B cell (primary cell): Measurements from ENCODE around the gene KRTAP2-2. TPM values are rescaled to one million over a fixed set of nuclear protein-coding genes. Genes with fewer than 3 reads are reported as not detected.
"Not testable (repeated sequence)": the region's sequence is repeated elsewhere in the genome, so short reads cannot be mapped to it uniquely, and the experiment has no call there.

Experiments
- ATAC-seq: fragments of 200-7000 bp; cut with Tn5 transposase; one replicate; pipeline ENCODE4 v1.10.0; 2021; ENCODE audit warnings: low read depth, mild to moderate bottlenecking, moderate number of reproducible peaks, moderate library complexity
- CTCF ChIA-PET: fragments of 350-600 bp; sonication (Branson Sonifier 250); formaldehyde crosslinking; loops from one replicate; lab custom pipeline; 2021; ENCODE audit warnings: antibody characterized with exemption, inconsistent platforms; lab: Charles Lee
- POLR2A ChIA-PET: fragments of 350-600 bp; sonication (Branson Sonifier 250); formaldehyde crosslinking; loops from one replicate; lab custom pipeline; 2021; ENCODE audit warnings: antibody characterized with exemption; lab: Charles Lee
- DNase-seq: peaks from one replicate; pipeline ENCODE4 v3.0.0; 2013
- H2AFZ ChIP-seq: 2 replicates; pipeline ENCODE4 v1.6.1; 2012; ENCODE audit warnings: mild to moderate bottlenecking, low read depth, low read length; ENCODE audit not compliant: insufficient read depth, poor library complexity, severe bottlenecking
- H3K27ac ChIP-seq, 2 donors: 1 replicate in 1 of 2; 2 replicates in 1 of 2; pipeline ENCODE4 v1.5.1; 2012 to 2013; ENCODE audit warnings: low read length in 2 of 2, mild to moderate bottlenecking in 2 of 2, moderate library complexity in 1 of 2
- H3K27me3 ChIP-seq, 4 experiments: fragments of 200-600 bp in 1 of 4; sonication (generic) in 1 of 4; replicated peaks in 1 of 4; 1 replicate in 2 of 4; 2 replicates in 2 of 4; pipeline versions ENCODE4 v1.6.1 to v1.7.0; 2013 to 2016; ENCODE audit warnings: low read length in 3 of 4, mild to moderate bottlenecking in 2 of 4, mixed read lengths in 1 of 4, moderate library complexity in 1 of 4; ENCODE audit not compliant: insufficient read depth in 4 of 4, control insufficient read depth in 3 of 4; ENCODE audit errors: control extremely low read depth in 1 of 4
- H3K36me3 ChIP-seq, 2 experiments: replicated peaks in 1 of 2; 1 replicate in 1 of 2; 2 replicates in 1 of 2; pipeline versions ENCODE4 v1.6.1 to v1.7.1; 2013; ENCODE audit warnings: low read length in 1 of 2; ENCODE audit not compliant: insufficient read depth in 2 of 2, control insufficient read depth in 1 of 2; ENCODE audit errors: control extremely low read depth in 1 of 2, extremely low read depth in 1 of 2
- H3K4me1 ChIP-seq, 2 donors: fragments of 200-600 bp in 1 of 2; sonication (generic) in 1 of 2; 1 replicate in 1 of 2; 2 replicates in 1 of 2; pipeline versions ENCODE4 v1.5.1 to v1.6.1; 2013 to 2017; ENCODE audit warnings: low read length in 2 of 2; ENCODE audit not compliant: control insufficient read depth in 2 of 2, insufficient read depth in 2 of 2
- H3K4me2 ChIP-seq: replicated peaks from 2 replicates; pipeline ENCODE3; 2012; ENCODE audit warnings: mild to moderate bottlenecking, low read depth, low read length; ENCODE audit not compliant: poor library complexity, severe bottlenecking
- H3K4me3 ChIP-seq, 5 experiments: fragments of 200-600 bp in 1 of 5; sonication (generic) in 1 of 5; 1 replicate in 3 of 5; 2 replicates in 2 of 5; pipeline versions ENCODE4 v1.5.1 to v1.7.0; 2011 to 2016; ENCODE audit warnings: low read length in 4 of 5, mild to moderate bottlenecking in 4 of 5, low read depth in 2 of 5, control low read depth in 1 of 5, moderate library complexity in 1 of 5; ENCODE audit not compliant: insufficient read depth in 1 of 5; ENCODE audit errors: control extremely low read depth in 1 of 5, extremely low read depth in 1 of 5
- H3K79me2 ChIP-seq: fragments of 200-600 bp; sonication (generic); one replicate; pipeline ENCODE4 v1.6.0; 2016; ENCODE audit warnings: low read length; ENCODE audit not compliant: control insufficient read depth, insufficient read depth
- H3K9ac ChIP-seq: fragments of 200-600 bp; sonication (generic); 2 replicates; pipeline ENCODE4 v1.6.1; 2017; ENCODE audit warnings: mild to moderate bottlenecking, low read length, moderate library complexity
- H3K9me3 ChIP-seq, 3 donors: one replicate each; pipeline versions ENCODE4 v1.6.1 to v1.7.1; 2013; ENCODE audit warnings: low read length in 2 of 3; ENCODE audit not compliant: control insufficient read depth in 2 of 3, insufficient read depth in 1 of 3; ENCODE audit errors: control extremely low read depth in 1 of 3
- H4K20me1 ChIP-seq: 2 replicates; pipeline ENCODE4 v1.6.0; 2012; ENCODE audit warnings: mild to moderate bottlenecking, low read length; ENCODE audit not compliant: insufficient read depth, control insufficient read depth, poor library complexity, severe bottlenecking
- H3K27ac Mint-ChIP-seq: one replicate; pipeline ENCODE4 v1.8.0; 2021; ENCODE audit warnings: mixed read lengths
- H3K27me3 Mint-ChIP-seq: one replicate; pipeline ENCODE4 v1.8.0; 2021; ENCODE audit warnings: mixed read lengths
- H3K4me1 Mint-ChIP-seq: one replicate; pipeline ENCODE4 v1.8.0; 2021; ENCODE audit warnings: mixed read lengths
- H3K4me3 Mint-ChIP-seq: one replicate; pipeline ENCODE4 v1.8.0; 2021; ENCODE audit warnings: mixed read lengths
- H3K9me3 Mint-ChIP-seq: one replicate; pipeline ENCODE4 v1.8.0; 2022; ENCODE audit warnings: mixed read lengths; ENCODE audit not compliant: insufficient read depth
- EZH2 ChIP-seq: IDR thresholded peaks from 2 replicates; pipeline ENCODE4 v1.6.1; 2012; ENCODE audit warnings: borderline replicate concordance, low read depth, mild to moderate bottlenecking, moderate library complexity, low read length; ENCODE audit not compliant: insufficient read depth, poor library complexity, severe bottlenecking
- WGBS: methylation state at CpG from one replicate; pipeline ENCODE4 v1.1.5; 2013; ENCODE audit warnings: missing lambda C conversion rate; ENCODE audit not compliant: insufficient coverage; 5-methylcytosine and 5-hydroxymethylcytosine counted together
- intact Hi-C: fragments of 100-400 bp; cut with micrococcal nuclease; formaldehyde crosslinking; loops from one replicate; pipeline ENCODE4 v1.10.0; 2022
- polyA plus RNA-seq: library from polyadenylated mRNA; depleted of rRNA; stranded (reverse); fragments of >200 nt; gene quantifications from 2 replicates; pipeline ENCODE4 v1.2.3, GENCODE V29; 2012
- total RNA-seq, 2 donors: library from RNA; stranded (reverse); fragments of 120-200 nt in 1 of 2; gene quantifications; 1 replicate in 1 of 2; 2 replicates in 1 of 2; pipeline versions ENCODE4 v1.2.3 to v1.2.4, GENCODE V29; 2013 to 2022
- TF ChIP-seq, protein P1 (sequence below): fragments of 200-600 bp; IDR thresholded peaks from one replicate; pipeline ENCODE4 v1.8.0; 2022; ENCODE audit warnings: antibody characterized with exemption, mild to moderate bottlenecking

The KRTAP2-2 gene
- total and polyA plus RNA-seq, 2 donors (not counting 1 experiment from before 2014, with no cell fraction given), result not detected

DNA sequence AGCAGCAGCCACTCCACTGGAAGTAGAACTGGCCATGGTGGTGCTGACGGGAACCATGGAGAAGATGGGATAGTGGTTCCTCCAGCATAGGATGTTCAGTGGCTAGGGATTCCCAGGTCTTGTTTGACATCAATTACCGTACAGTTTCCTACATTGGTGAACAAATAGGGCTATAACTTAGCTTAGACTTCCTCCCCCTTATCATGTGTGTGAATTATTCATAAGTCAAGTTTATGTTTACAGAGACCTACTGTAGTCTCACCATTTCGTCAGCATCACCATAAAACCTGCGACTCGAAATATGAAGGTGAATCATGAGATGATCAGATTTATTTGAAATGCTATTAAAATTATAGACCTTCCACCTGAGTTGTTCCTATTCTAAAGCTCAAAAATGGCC, 3.7 kb upstream of the KRTAP2-2 start:
- H3K4me1 Mint-ChIP-seq, result no peaks in the 10 kb centered on the region
- peaks cover 57% of the 10 kb centered on the region for H3K27me3 Mint-ChIP-seq
- Histone ChIP-seq H3K4me1 (no peaks in the 10 kb centered on the region), H3K4me2 (no peak overlapping the region), H3K79me2 (no peaks in the 10 kb centered on the region), H2AFZ (no peak overlapping the region), H3K9me3 (peaks cover 0 to 2% (median 1%) of the 10 kb centered on the region in 3 donors), H3K4me3 (no peak overlapping the region), H3K9ac (no peak overlapping the region), H3K36me3 (no peaks in the 10 kb centered on the region), H4K20me1 (no peaks in the 10 kb centered on the region), H3K27ac (no peak overlapping the region), H3K27me3 (peaks cover 0 to 6% (median 1%) of the 10 kb centered on the region in 4 experiments)
- no peaks in the 10 kb centered on the region for H3K9me3 Mint-ChIP-seq
- H3K4me3 Mint-ChIP-seq, result no peak overlapping the region
- no CpG with 5 or more reads among the region's 5 CpGs for WGBS
- ATAC-seq (no peak), DNase-seq (no peak)
- TF ChIP-seq, protein P1, sequence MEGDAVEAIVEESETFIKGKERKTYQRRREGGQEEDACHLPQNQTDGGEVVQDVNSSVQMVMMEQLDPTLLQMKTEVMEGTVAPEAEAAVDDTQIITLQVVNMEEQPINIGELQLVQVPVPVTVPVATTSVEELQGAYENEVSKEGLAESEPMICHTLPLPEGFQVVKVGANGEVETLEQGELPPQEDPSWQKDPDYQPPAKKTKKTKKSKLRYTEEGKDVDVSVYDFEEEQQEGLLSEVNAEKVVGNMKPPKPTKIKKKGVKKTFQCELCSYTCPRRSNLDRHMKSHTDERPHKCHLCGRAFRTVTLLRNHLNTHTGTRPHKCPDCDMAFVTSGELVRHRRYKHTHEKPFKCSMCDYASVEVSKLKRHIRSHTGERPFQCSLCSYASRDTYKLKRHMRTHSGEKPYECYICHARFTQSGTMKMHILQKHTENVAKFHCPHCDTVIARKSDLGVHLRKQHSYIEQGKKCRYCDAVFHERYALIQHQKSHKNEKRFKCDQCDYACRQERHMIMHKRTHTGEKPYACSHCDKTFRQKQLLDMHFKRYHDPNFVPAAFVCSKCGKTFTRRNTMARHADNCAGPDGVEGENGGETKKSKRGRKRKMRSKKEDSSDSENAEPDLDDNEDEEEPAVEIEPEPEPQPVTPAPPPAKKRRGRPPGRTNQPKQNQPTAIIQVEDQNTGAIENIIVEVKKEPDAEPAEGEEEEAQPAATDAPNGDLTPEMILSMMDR, result no peak
- no peak for TF ChIP-seq EZH2
- ChIA-PET CTCF (no interaction called here), POLR2A (no interaction called here)
- intact Hi-C loops, result no loop called here
- H3K27ac Mint-ChIP-seq, result no peak overlapping the region

DNA sequence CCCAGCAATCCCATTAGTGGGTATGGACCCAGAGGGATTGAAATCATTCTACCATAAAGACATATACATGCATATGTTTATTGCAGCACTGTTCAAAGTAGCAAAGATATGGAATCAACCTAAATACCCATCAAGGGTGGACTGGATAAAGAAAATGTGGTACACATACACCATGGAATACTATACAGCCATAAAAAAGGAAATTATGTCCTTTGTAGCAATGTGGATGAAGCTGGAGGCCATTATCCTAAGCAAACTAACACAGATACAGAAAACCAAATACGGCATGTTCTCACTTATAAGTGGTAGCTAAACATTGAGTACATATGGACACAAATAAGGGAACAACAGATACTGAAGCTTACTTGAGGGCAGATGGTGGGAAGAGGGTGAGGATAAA, 2.5 kb upstream of the KRTAP2-2 start:
- no peak overlapping the region for H3K27ac Mint-ChIP-seq
- no peak for ATAC-seq
- no peak for DNase-seq
- Histone ChIP-seq H3K4me2 (no peak overlapping the region), H3K27ac (no peak overlapping the region), H3K36me3 (no peaks in the 10 kb centered on the region), H3K27me3 (peaks cover 0 to 6% (median 0%) of the 10 kb centered on the region in 4 experiments), H2AFZ (no peak overlapping the region), H3K9ac (no peak overlapping the region), H4K20me1 (no peaks in the 10 kb centered on the region), H3K4me3 (no peak overlapping the region), H3K9me3 (peaks cover 0 to 2% (median 1%) of the 10 kb centered on the region in 3 donors), H3K4me1 (no peaks in the 10 kb centered on the region), H3K79me2 (no peaks in the 10 kb centered on the region)
- TF ChIP-seq, protein P1, result no peak
- no peak for TF ChIP-seq EZH2
- H3K4me3 Mint-ChIP-seq, result no peak overlapping the region
- no CpG with 5 or more reads among the region's 1 CpG for WGBS
- POLR2A ChIA-PET, result no interaction called here
- H3K4me1 Mint-ChIP-seq, result no peaks in the 10 kb centered on the region
- peaks cover 64% of the 10 kb centered on the region for H3K27me3 Mint-ChIP-seq
- CTCF ChIA-PET, result no interaction called here
- H3K9me3 Mint-ChIP-seq, result no peaks in the 10 kb centered on the region
- intact Hi-C loops, result no loop called here

GRCh38 chr17:41054556-41054955, 474 bp downstream of the KRTAP2-2 start:
- H3K9ac ChIP-seq, H2AFZ ChIP-seq, H3K4me1 Mint-ChIP-seq, H3K27me3 ChIP-seq, CTCF ChIA-PET, H3K27ac ChIP-seq, H3K27ac Mint-ChIP-seq, H3K9me3 Mint-ChIP-seq, H3K79me2 ChIP-seq, DNase-seq, intact Hi-C loops, H3K9me3 ChIP-seq, H3K4me3 Mint-ChIP-seq, H3K4me1 ChIP-seq, H4K20me1 ChIP-seq, H3K4me3 ChIP-seq, POLR2A ChIA-PET, H3K4me2 ChIP-seq, H3K36me3 ChIP-seq, ATAC-seq: not testable (repeated sequence)
- 94% methylated on average over 3 of the region's 9 CpGs for WGBS
- peaks cover 50% of the 10 kb centered on the region for H3K27me3 Mint-ChIP-seq
